HG03469 (cell line): ENCODE data around the gene GNAO1.

ENCODE experiments used
- ATAC-seq: cut with Tn5 transposase; IDR thresholded peaks from one replicate; pipeline ENCODE4 v1.9.1; 2021; ENCODE audit warnings: mild to moderate bottlenecking, moderate library complexity, moderate number of reproducible peaks; ENCODE audit not compliant: unreplicated experiment

Gene GNAO1

DNA sequence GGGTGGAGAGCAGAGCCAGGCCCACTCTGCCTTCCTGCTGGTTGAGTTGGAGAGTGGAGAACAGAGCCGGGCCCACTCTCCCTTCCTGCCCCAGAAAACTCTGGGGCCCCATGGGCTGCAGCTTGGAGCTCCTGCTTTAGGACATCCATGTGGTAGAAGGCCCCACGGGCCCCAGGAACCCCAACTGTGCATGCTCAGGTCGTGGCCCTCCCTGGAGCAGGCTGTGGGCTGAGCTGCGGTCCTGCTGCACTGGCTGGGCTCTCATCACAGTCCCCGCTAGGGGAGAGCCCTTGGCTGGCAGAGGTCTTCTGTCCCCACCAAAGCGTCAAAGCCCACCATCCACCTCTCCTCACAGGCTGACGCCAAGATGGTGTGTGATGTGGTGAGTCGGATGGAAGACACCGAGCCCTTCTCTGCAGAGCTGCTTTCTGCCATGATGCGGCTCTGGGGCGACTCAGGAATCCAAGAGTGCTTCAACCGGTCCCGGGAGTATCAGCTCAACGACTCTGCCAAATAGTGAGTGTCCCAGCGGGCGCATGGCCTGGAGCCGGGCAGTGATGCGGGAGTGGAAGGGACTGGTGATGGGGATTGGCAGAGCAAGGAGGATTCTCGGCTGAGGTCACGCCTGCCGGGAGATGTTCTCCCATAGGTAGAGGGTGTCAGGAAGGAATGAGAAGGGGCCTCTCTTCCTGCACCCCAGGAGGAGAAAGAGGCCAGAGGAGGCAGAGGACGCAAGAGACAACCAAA is 137.2 kb downstream of the GNAO1 start:
- no peak for ATAC-seq

DNA sequence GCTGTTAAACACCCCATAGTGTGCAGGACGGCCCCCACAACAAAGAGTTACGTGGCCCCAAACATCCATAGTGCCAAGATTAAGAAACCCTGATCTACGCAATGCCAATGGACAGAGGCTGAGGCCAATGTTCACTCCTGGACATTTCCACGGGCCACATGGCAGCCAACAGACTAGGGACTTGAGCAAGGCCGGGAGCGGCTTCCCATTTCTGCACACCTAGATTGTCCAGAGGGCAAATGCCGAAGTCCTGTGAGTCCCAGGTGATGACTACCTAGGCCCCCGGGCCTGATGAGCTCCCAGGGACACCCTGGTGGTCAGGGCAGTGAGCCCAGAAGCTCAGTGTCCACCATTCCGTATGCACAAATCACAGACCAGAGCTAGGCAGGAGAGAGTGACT is 138.6 kb downstream of the GNAO1 start:
- ATAC-seq = no peak

DNA sequence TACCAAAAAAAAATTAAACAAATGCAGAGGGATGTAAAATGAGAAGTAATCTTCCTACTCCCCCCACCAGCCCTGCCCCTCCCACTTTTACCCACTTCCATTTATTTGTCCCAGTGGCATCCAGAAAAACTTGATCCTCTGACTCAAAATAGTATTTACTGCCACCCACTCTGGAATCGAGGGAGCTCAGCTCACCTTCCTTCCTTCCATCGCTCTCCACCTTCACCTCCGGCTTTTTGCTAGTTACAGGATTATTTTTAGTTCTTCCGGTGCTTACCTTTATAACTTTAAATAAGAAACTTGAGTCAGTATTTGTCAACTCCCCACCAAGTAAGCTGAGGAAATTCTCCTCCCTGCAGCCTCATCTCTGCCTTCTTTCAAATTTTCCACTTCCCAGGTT is 139.2 kb downstream of the GNAO1 start:
- ATAC-seq = no peak

DNA sequence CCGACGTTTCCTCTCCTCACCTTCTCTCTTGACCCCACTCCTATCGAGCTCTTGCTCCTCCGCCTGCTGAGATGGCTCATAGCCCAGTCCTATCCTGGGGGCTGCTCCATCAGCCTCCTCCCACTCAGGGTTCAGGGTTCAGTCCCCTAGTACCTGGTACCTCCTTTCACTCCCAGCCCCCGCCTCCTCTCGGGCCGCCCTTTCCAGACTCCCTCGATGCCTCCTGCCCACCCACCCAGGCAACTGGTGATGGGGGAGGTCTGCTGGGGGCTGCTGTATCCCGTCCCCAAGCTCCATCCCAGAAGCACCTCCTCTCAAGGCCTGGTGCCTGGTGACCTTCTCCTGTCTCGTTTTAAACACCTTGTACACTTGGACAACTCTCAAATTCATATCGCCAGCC is 140.1 kb downstream of the GNAO1 start:
- ATAC-seq = no peak

DNA sequence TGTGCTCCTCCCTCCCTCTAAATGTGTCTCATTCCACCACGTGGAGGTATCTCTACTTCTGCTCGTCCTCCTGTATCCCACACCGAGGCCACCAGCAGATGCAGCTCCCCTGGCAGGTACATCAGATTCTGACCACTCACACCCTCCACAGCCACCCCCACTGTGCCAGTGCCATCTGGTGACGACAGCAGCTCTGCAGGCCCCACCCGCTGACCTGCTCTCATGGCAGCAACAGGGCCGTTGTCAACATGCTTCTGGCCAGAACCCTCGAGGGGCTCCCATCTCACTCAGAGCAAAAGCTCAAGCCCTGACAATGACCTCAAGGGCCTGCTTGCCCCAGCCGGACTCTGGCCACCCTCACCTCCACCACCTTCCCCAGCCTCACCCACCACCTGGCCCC is 140.6 kb downstream of the GNAO1 start:
- no peak for ATAC-seq

- no peak for ATAC-seq
These were observed 141.3 kb downstream of the GNAO1 start for GRCh38 chr16:56332464-56333079.

DNA sequence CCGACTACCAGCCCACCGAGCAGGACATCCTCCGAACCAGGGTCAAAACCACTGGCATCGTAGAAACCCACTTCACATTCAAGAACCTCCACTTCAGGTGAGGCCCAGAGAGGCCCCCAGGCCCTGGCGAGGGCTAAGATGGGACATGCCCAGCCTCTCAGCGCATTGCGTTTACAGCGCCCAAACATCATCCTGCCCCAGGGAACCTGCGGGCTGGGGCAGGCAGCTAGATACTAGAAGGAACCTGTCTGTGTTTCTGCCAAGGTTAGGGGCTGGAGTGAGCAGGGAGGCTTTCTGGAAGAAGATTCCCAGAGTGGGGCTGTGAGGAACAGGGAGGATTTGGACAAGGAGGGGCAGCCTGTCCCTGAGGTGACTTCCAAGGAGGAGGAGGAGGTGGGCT is 143.5 kb downstream of the GNAO1 start:
- ATAC-seq = no peak

DNA sequence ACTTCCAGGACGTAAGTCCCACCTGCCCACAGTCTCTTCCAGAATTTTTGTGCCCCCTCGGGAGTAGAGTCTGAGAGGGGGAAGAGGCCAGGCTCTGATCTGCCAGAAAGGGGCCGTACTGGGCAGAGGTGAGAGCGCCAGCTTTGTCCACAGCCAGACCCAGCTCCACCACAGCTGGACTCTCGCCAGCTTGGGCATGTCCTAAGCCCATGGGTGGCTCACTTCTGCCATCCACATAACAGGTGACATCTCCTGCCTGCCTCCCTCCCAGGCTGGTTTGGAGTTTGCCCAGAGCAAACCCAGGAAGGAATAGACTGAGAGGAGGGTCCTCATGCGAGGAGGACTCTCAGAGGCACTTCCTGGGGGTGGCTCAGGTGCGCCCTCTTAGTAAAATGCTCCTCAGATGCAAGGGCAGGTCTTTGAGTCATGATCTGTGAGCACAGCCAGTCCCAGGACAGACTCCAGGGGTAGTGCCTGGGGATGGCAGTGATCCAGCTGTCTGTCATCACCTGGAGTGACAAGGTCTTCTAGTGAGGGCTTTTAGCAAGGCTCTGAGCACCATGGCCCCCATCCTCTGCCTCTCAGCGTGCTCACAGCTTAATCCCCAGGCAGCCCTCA is 144.9 kb downstream of the GNAO1 start:
- ATAC-seq = no peak

DNA sequence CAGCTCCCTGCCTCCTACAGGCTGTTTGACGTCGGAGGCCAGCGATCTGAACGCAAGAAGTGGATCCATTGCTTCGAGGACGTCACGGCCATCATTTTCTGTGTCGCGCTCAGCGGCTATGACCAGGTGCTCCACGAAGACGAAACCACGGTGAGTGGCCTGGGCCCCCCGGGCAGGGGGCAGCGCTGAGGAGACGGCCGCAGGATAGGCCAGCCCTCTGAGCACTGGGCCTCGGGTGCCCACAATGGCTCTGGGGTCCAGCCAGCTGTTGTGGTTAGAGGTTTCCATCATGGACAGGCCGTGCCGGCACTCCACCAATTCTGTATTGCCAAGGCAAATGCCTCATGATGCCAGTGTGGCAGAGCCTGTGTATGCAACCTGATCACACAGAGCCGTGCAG is 145.4 kb downstream of the GNAO1 start:
- no peak for ATAC-seq

DNA sequence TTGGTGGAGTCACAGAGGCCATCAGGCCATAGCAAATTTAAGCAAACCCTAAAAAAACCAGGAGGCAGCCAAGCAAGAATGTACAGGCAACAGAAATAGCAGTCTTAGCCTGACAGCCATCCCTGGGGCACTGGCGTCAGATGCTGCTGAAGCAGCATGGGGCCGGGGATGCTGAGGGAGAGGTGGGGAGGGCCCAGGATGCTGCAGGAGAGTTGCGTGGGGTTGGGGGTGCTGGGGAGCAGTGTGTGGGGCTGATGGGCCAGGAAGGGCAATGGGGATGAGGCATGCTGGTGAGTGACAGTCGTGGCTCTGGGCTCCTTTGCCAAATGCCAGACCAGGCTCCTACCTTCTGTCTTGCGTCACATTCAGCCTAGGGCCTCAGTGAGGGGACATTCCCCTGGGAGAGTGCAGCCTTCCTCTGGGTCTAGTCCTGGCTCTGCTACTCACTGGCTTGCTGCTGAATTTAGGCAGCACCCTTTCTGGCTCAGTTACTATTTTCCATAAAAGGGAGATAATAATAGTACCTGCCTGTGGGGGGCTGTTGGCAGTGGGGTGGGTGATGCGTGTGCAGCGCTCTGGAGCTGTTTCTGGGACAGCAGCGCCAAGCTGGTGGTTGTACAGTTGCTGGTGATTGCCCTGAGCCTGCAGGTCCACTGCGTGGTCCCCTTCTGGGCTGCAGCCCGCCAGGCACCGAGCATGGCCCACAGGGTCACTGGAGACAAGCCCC is 146.0 kb downstream of the GNAO1 start:
- no peak for ATAC-seq

GRCh38 chr16:56337858-56338325 is 146.6 kb downstream of the GNAO1 start:
- no peak for ATAC-seq

- no peak for ATAC-seq
These were observed 147.5 kb downstream of the GNAO1 start for GRCh38 chr16:56338566-56339318.

GRCh38 chr16:56339431-56340195 is 148.3 kb downstream of the GNAO1 start:
- ATAC-seq = no peak

GRCh38 chr16:56340416-56340815 is 149.1 kb downstream of the GNAO1 start:
- no peak for ATAC-seq

DNA sequence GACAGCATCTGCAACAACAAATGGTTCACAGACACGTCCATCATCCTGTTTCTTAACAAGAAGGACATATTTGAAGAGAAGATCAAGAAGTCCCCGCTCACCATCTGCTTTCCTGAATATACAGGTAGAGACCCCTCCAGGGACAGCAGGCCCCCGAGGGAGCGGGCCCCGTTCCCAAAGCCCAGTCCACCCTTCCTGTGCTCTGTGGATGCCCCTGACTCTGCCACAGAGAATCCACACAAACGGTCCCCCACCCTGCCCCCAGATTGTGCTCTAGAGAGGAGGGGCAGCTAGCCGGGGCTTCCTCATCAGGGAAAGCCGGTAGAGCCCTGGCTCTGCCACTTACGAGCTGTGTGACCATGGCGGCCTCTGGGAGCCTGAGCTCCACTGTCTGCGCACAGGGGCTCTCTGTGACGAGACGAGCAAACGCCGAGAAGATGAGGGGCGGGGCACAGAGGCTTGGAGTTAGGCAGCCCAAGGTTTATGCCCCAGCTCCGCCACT is 149.6 kb downstream of the GNAO1 start:
- ATAC-seq = no peak

DNA sequence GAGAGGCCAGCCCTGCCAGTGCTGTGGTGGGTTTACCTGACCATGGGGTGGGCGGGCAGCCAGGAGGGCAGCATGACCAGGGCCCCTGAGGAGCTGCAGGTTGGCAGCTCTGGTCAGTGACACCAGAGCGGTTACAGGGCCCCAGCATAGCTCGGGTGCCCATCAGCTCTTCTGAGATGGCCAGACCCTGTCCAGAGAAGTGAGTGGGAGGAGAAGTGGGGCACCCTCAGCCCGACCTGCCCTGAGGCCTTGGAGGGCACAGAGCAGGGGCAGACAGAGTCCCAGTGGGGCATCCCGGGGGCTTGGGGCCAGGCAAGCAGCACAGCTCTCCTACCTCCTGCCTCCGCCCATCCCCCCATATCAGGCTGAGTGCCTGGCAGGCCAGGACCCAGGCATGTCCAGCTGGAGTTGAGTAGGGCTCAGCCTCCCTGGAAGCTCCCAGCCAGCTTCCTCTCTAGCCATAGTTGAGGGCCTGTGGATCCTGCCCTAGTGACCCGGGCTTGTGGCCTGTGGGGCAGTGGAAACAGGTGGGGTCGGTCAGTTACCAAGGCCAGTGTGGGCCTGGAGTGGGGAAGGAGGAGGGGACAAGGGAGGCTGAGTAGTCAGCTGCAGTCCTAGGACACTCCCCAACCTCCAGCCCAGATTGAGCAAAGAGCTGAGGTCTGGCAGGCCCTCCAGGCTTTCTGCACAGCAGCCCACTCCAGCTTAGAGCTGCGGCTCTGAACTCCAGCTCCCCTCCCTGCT is 150.5 kb downstream of the GNAO1 start:
- ATAC-seq = no peak

DNA sequence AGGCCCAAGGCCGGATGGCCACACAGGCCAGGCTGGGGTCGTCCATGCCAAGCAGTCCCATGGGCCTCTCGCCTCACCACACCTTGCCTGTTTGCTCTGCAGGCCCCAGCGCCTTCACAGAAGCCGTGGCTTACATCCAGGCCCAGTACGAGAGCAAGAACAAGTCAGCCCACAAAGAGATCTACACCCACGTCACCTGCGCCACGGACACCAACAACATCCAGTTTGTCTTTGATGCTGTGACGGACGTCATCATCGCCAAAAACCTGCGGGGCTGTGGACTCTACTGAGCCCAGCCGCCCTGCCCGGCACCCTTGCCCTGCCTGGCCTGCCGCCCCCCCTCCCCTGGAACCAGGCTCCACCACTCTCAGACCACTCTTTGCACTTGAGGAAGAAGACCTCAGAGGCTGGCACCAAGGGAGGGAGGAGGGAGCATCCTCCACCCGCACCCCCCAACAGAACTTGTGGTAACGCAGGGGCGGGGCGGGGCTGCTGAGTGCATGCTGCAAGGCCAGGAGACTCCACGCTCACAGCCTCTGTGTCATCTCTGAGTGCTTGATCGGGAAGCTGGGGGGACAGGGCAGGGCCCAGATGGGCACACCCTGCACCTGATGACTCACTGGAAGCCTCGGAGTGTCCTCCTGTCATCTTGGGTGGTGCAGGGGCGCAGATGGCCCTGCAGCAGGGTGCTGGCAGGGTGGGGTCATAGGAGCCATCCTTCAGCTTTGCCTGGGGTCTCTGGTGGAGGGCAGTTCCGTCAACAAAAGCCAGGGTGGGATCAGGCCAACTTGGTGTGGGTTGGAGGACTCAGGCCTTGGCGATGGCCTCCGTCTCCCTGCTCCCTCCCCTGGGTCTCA is 152.6 kb downstream of the GNAO1 start:
- no peak for ATAC-seq
